Hepatocyte (in vitro differentiated cells): ENCODE data around the gene PIN1. TPM values are rescaled to one million over a fixed set of nuclear protein-coding genes. Genes with fewer than 3 reads are reported as not detected.

Source experiments
- DNase-seq: peaks from one replicate; pipeline ENCODE4 v3.0.0-alpha.2; 2016; ENCODE audit warnings: low spot score
- H2AFZ ChIP-seq: fragments of 200-600 bp; sonication (generic); 2 replicates; pipeline ENCODE4 v1.6.0; 2016; ENCODE audit warnings: antibody characterized with exemption, mild to moderate bottlenecking
- H3K27ac ChIP-seq: fragments of 200-600 bp; sonication (generic); 2 replicates; pipeline ENCODE4 v1.5.1; 2016; ENCODE audit warnings: mild to moderate bottlenecking
- H3K27me3 ChIP-seq: fragments of 200-600 bp; sonication (generic); 2 replicates; pipeline ENCODE4 v1.6.1; 2016
- H3K36me3 ChIP-seq: fragments of 200-600 bp; sonication (generic); replicated peaks from 2 replicates; pipeline ENCODE4 v1.5.1; 2016; ENCODE audit warnings: low read depth; ENCODE audit not compliant: insufficient read depth
- H3K4me1 ChIP-seq: fragments of 200-600 bp; sonication (generic); 2 replicates; pipeline ENCODE4 v1.5.1; 2016; ENCODE audit warnings: mild to moderate bottlenecking, moderate library complexity; ENCODE audit not compliant: insufficient read depth
- H3K4me2 ChIP-seq: fragments of 200-600 bp; sonication (generic); 2 replicates; pipeline ENCODE4 v1.6.0; 2016
- H3K4me3 ChIP-seq: fragments of 200-600 bp; sonication (generic); 2 replicates; pipeline ENCODE4 v1.5.1; 2016; ENCODE audit warnings: mild to moderate bottlenecking
- H3K79me2 ChIP-seq: fragments of 200-600 bp; sonication (generic); 2 replicates; pipeline ENCODE4 v1.6.0; 2017; ENCODE audit warnings: mild to moderate bottlenecking
- H3K9me2 ChIP-seq: fragments of 200-600 bp; sonication (generic); replicated peaks from 2 replicates; pipeline ENCODE4 v1.6.0; 2017; ENCODE audit warnings: mild to moderate bottlenecking; ENCODE audit not compliant: insufficient read depth
- H3K9me3 ChIP-seq: fragments of 200-600 bp; sonication (generic); 2 replicates; pipeline ENCODE4 v1.5.1; 2016; ENCODE audit warnings: low read depth, mild to moderate bottlenecking
- H4K20me1 ChIP-seq: fragments of 200-600 bp; sonication (generic); 2 replicates; pipeline ENCODE4 v1.6.0; 2016; ENCODE audit warnings: mild to moderate bottlenecking; ENCODE audit not compliant: insufficient read depth, poor library complexity, severe bottlenecking
- CTCF ChIP-seq: fragments of 200-600 bp; sonication (generic); IDR thresholded peaks from 2 replicates; pipeline ENCODE4 v1.5.1; 2016; ENCODE audit warnings: antibody characterized with exemption, mild to moderate bottlenecking; ENCODE audit not compliant: poor library complexity
- EZH2 ChIP-seq: fragments of 200-600 bp; sonication (generic); IDR thresholded peaks from 2 replicates; pipeline ENCODE4 v1.6.1; 2016; ENCODE audit warnings: antibody characterized with exemption, mild to moderate bottlenecking, borderline replicate concordance
- EZH2phosphoT487 ChIP-seq: fragments of 200-600 bp; sonication (generic); IDR thresholded peaks from one replicate; pipeline ENCODE4 v1.6.1; 2018; ENCODE audit warnings: antibody characterized with exemption, mild to moderate bottlenecking, low read depth, moderate library complexity; ENCODE audit not compliant: unreplicated experiment, severe bottlenecking
- WGBS: methylation state at CpG from one replicate; pipeline ENCODE4 v1.1.6; 2016; ENCODE audit warnings: low lambda C conversion rate; ENCODE audit errors: missing lambda C conversion rate; 5-methylcytosine and 5-hydroxymethylcytosine counted together
- polyA plus RNA-seq: library from polyadenylated mRNA; unstranded; fragments of >200 nt; fragmentation: Nextera tagmentation; extraction: Ambion mirVana; gene quantifications from 2 replicates; pipeline ENCODE4 v1.2.1, GENCODE V29; 2016
- total RNA-seq: library from RNA; depleted of rRNA; stranded (reverse); fragments of >200 nt; gene quantifications from 2 replicates; pipeline ENCODE4 v1.2.3, GENCODE V29; 2014

The PIN1 gene
- total and polyA plus RNA-seq, 2 experiments from 2014 or later = 62.1 to 123 TPM

- H3K4me3 ChIP-seq = peak overlapping the region; percentile 46
- peaks cover 5% of the 10 kb centered on the region for H3K79me2 ChIP-seq
- H3K9me3 ChIP-seq = no peaks in the 10 kb centered on the region
- peak; percentile 100 for DNase-seq
- peak overlapping the region; percentile 61 for H2AFZ ChIP-seq
- peaks cover 12% of the 10 kb centered on the region for H3K4me1 ChIP-seq
- TF ChIP-seq EZH2 (no peak), CTCF (no peak), EZH2phosphoT487 (no peak)
- H3K27ac ChIP-seq = peak overlapping the region; percentile 99
- no peaks in the 10 kb centered on the region for H3K36me3 ChIP-seq
- peak overlapping the region; percentile 69 for H3K4me2 ChIP-seq
- 3% methylated on average over 17 of the region's 50 CpGs for WGBS
- H3K27me3 ChIP-seq = no peaks in the 10 kb centered on the region
- H4K20me1 ChIP-seq = no peaks in the 10 kb centered on the region
- no peaks in the 10 kb centered on the region for H3K9me2 ChIP-seq
Measured at GRCh38 chr19:9791552-9792205, 43.4 kb upstream of the PIN1 start.

GRCh38 chr19:9792206-9793070 lies 42.7 kb upstream of the PIN1 start:
- Histone ChIP-seq H3K4me2 (peak overlapping the region; percentile 80), H3K27ac (peak overlapping the region; percentile 99), H3K36me3 (no peaks in the 10 kb centered on the region), H3K9me3 (no peaks in the 10 kb centered on the region), H4K20me1 (no peaks in the 10 kb centered on the region), H3K4me3 (peak overlapping the region; percentile 83), H3K4me1 (peaks cover 12% of the 10 kb centered on the region), H3K27me3 (no peaks in the 10 kb centered on the region), H3K9me2 (no peaks in the 10 kb centered on the region), H3K79me2 (peaks cover 5% of the 10 kb centered on the region), H2AFZ (peak overlapping the region; percentile 95)
- DNase-seq = peak; percentile 99
- 0% methylated on average over 16 of the region's 70 CpGs for WGBS
- TF ChIP-seq EZH2phosphoT487 = no peak
- no peak for TF ChIP-seq EZH2
- TF ChIP-seq CTCF = no peak

DNA sequence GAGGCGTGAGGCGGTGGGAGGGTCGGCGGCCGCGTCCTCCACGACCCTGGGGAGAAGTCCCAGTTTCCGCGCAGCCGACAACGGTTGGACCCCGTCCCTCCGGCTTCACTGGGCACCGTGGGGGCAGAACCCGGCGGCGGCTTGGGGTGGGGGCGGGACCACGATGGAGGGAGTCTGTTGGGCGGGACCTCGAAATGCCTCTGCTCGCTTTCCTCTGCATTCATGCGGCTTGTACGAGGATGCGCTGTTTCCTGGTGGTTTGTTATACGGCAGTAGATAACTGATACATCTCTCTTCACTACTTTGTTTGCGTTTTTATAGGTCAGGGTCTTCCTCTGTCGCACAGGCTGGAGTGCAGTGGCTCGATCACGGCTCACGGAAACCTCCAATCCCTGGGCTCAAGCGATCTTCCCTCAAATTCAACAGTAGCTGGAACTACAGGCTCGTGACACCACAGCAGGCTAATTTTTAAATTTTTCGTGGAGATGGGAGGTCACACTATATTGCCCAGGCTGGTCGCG lies 42.0 kb upstream of the PIN1 start:
- peak; percentile 83 for DNase-seq
- 25% methylated on average over 28 of the region's 36 CpGs for WGBS
- H3K9me3 ChIP-seq = no peaks in the 10 kb centered on the region
- H3K4me2 ChIP-seq = peak overlapping the region; percentile 80
- H3K4me3 ChIP-seq = peak overlapping the region; percentile 83
- peaks cover 12% of the 10 kb centered on the region for H3K4me1 ChIP-seq
- H3K27me3 ChIP-seq = no peaks in the 10 kb centered on the region
- peaks cover 5% of the 10 kb centered on the region for H3K79me2 ChIP-seq
- H3K9me2 ChIP-seq = no peaks in the 10 kb centered on the region
- no peak for TF ChIP-seq EZH2phosphoT487
- TF ChIP-seq CTCF = no peak
- no peak for TF ChIP-seq EZH2
- H2AFZ ChIP-seq = peak overlapping the region; percentile 95
- no peaks in the 10 kb centered on the region for H4K20me1 ChIP-seq
- H3K36me3 ChIP-seq = no peaks in the 10 kb centered on the region
- H3K27ac ChIP-seq = peak overlapping the region; percentile 99
